ENCODE measurements around the gene CRYBB1. TPM values are rescaled to one million over a fixed set of nuclear protein-coding genes. Genes with fewer than 3 reads are reported as not detected.

Gene CRYBB1
- total and polyA plus RNA-seq, 2 of the 13 experiments (the other 11 are each of a cell fraction or from before 2014, with no cell fraction given), result not detected

GRCh38 chr22:26558248-26558895 is 59.5 kb downstream of the CRYBB1 start:
- POLR2A ChIA-PET, result no interaction called here
- H2AFZ ChIP-seq (ENCODE audit: low read length), result no peak overlapping the region
- intact Hi-C loops (cut with micrococcal nuclease; ENCODE audit: unreplicated experiment), result no loop called here
- 98% methylated on average over 3 of the region's 3 CpGs for WGBS (ENCODE audit: low lambda C conversion rate)
- no peaks in the 10 kb centered on the region for H4K20me1 ChIP-seq (ENCODE audit: insufficient read depth, low read length)
- no peaks in the 10 kb centered on the region for H3K27me3 ChIP-seq (ENCODE audit: control insufficient read depth in 1 of 2, insufficient read depth in 2 of 2, low read length in 2 of 2)
- no peak for ATAC-seq
- no peak overlapping the region for H3K9ac ChIP-seq (ENCODE audit: insufficient read depth, low read depth, low read length)
- no peaks in the 10 kb centered on the region for H3K79me2 ChIP-seq (ENCODE audit: insufficient read depth, low read length)
- no peaks in the 10 kb centered on the region for H3K9me3 ChIP-seq (ENCODE audit: low read length)
- H3K36me3 ChIP-seq (replicated peaks in 1 of 2; ENCODE audit: control insufficient read depth in 1 of 2, insufficient read depth in 2 of 2, low read length in 2 of 2), result no peaks in the 10 kb centered on the region
- H3K4me3 ChIP-seq (replicated peaks in 1 of 3; ENCODE audit: insufficient read depth in 1 of 3, low read depth in 2 of 3, low read length in 3 of 3), result no peak overlapping the region
- FAIRE-seq, result no peak
- no peak overlapping the region for H3K4me2 ChIP-seq (ENCODE audit: low read depth, low read length)
- in situ Hi-C loops (cut with HindIII; ENCODE audit: extremely low pct_ligation_motif_present, low pct_unique_long_range_greater_than_20kb), result no loop called here
- TF ChIP-seq ZFP41 (CRISPR knock-in tag; IDR thresholded peaks at IDR 0.05; ENCODE audit: borderline replicate concordance), result no peak
- TF ChIP-seq GMEB2 (CRISPR knock-in tag; IDR thresholded peaks at IDR 0.05; ENCODE audit: low read depth), result no peak
- TF ChIP-seq TFDP1 (CRISPR knock-in tag; IDR thresholded peaks at IDR 0.05; ENCODE audit: borderline replicate concordance), result no peak
- TF ChIP-seq ATM (IDR thresholded peaks at IDR 0.05; ENCODE audit: borderline replicate concordance), result no peak
- TF ChIP-seq HMG20B (CRISPR knock-in tag; conservative IDR thresholded peaks at IDR 0.05), result no peak
- TF ChIP-seq MLLT10 (CRISPR knock-in tag; IDR thresholded peaks at IDR 0.05), result no peak
- TF ChIP-seq NFAT5 (CRISPR knock-in tag; IDR thresholded peaks at IDR 0.05), result no peak
- no peak for TF ChIP-seq MEIS2 (CRISPR knock-in tag; IDR thresholded peaks at IDR 0.05)
- no peak overlapping the region for H3K27ac ChIP-seq (ENCODE audit: extremely low read length, insufficient read depth, low read length)
- DNase-seq (ENCODE audit: low spot score), result no peak
- no TSS peak for BruUV-seq (replicated peaks)
- CTCF ChIA-PET (ENCODE audit: low intra/inter-chr PET ratio, low total read pairs), result no interaction called here
- H3K4me1 ChIP-seq (ENCODE audit: insufficient read depth, low read length), result no peaks in the 10 kb centered on the region
